GM21390 (cell line): ENCODE measurements around the gene GRM3.
A peak's percentile ranks its signal among the peaks of the same experiment; 100 is the strongest.

ENCODE experiments used
- ATAC-seq: cut with Tn5 transposase; IDR thresholded peaks from one replicate; pipeline ENCODE4 v1.9.1; 2021; ENCODE audit not compliant: unreplicated experiment

The GRM3 gene

DNA sequence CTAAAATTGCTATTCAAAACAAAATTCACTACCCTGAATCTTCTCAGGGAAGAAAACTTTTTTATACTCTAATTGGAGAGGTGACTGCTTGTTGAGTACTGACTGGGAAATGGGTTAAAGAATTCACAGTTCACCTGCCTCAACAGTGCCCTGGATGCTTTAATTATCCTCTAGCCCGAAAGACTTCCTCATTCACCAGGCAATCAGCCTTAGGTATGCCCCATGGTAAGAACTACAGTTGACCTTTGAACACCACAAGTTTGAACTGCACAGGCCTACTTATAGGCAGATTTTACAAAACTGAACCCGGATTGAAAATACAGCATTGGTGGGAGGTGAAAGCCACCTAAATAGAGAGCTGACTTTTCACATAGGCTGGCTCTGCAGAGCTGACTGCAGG is 240.4 kb downstream of the GRM3 start:
- no peak for ATAC-seq

DNA sequence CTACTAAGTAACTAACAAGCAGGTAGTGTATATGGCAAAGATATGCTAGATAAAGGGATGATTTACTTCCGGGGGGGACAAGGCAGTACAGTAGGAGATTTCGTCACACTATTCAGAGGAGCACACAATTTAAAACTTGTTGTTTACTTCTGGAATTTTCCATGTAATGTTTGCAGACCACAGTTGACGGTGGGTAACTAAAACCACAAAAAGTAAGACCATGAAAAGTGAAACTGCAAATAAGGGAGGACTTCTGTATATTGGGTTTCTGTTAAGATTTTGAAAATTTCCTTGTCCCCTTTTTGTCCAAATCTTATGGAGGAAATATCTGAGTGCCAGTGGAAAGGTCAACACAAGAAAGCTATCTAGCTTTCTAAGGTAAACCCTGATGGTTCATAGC is 245.8 kb downstream of the GRM3 start:
- no peak for ATAC-seq

DNA sequence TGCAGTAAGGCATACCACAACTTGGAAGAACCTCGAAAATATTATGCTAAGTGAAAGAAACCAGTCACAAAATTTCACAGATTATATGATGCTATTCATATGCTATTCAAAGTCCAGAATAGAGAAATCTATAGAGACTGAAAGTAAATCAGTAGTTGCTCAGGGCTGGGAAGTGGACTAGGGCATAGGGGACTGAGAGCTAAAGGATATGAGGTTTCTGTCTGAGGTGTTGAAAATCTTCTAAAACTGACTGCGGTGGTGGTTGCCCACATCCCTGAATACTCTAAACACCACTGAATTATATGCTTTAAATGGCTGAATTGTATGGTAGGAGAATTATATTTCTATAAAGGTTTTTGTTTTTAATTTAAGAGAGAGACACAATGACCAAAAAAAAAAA is 254.5 kb downstream of the GRM3 start:
- ATAC-seq: no peak

DNA sequence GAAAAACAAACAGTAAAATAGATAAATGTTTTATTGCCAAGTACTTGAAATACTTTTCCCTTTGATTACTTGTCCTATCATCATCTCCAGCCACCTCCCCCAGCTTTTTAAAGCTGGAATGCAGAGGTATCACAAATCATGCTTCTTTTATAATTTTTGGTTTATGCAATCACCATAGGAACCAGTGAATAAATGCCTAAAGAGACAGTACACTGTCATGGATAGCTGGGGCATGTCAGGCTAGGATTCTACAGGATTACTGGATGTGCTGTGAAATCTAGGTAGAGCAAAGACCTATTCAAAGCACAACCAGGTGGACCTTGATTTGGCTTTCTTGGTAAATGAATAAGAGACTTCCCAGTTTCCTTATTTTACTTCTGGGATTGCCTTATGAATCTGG is 257.2 kb downstream of the GRM3 start:
- ATAC-seq: no peak

DNA sequence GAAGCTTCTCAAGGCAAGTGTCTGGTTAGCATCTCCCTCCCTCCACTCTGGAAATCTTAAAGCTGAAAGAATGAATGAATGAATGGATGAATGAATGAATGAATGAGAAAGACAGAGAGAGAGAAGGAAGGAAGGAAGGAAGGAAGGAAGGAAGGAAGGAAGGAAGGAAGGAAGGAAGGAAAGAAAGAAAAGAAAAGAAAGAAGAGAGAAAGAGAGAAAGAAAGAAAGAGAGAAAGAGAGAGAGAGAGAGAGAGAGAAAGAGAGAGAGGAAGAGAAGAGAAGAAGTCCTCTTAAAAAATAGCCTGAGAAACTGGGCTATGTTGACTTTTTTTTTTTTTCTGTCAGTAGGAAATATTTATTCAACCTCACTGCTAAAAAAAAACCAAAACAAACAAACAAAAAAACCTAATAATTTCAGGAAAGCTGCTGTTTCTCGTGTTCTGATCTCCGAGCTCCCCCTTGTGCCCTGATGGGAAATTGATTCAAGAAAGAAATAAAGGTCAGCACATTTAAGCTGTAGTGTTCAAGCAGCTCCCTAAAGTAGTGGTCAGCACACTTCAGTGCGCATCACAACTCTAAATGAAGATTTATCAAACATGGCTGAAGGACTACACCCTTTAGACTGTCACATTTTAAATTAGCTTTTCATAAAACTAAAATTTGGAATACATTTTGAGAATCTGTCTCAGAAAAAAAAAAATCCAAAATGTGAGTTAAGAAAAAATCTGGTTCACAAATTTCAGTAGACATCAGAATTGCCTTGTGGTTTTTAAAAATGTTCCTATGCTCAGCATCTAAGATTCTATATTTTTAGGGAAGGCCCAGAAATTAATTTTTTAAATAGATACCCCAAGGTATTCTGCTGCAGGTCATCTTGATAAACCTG is 261.5 kb downstream of the GRM3 start:
- peak; percentile 49 for ATAC-seq

DNA sequence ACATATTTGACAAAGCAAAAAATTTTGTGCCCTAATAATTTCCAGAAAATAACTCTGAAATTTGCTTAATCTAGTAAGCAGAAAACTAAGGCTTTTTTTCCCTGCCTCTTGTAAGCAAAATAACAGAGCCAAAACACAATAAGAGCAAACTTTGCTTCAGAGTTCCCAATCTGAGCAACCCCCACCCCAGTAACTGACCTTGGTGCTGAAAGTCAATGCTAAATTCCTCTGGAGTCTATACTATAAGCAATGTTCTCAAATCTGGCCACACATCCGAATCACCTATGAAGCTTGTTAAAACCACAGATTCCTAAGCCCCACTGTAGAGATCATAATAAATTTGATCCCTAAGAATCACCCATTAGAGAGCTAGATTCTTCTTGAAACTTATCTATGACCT is 265.2 kb downstream of the GRM3 start:
- ATAC-seq: no peak

DNA sequence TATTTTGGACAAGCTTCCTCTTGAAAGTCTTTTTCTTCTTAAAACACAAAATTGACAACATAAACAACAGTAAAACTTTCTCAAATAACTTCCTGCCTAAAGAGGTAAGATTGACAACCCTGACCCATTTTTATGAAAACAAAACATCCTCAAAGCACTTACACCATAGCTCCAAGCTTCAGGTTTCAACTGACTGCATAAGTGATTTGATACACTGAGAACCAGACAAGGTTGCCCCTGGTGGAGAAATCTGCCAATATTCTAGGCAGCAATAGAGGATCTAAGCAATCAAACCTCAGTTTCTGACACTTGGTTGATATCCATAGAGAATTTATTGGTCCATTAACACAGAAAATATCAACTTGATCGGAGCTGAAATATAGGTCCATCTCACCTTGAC is 267.9 kb downstream of the GRM3 start:
- ATAC-seq: no peak

DNA sequence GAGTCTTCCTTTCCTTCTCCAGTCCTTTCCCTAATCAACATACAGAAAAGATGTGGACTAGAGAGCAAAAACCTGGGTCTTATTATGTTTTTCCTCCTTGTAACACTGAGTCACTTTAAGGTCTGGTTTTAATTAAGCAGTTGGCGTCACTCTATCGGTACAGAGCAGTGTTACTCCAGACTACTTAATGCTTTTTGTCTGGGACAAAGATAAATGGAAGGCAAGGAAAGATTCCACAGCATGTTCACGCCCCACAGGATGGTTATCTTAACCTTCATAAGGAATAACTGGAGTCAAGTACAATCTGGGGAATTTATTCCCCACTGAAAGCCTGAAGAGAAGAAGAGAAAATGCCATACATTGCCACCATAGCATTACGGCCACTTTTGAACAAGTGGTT is 270.0 kb downstream of the GRM3 start:
- no peak for ATAC-seq
